Left lung (tissue), 10 donors: ENCODE measurements around the gene IGF2BP2. TPM values are rescaled to one million over a fixed set of nuclear protein-coding genes. Genes with fewer than 3 reads are reported as not detected.
"Not testable (repeated sequence)": the region's sequence is repeated elsewhere in the genome, so short reads cannot be mapped to it uniquely, and the experiment has no call there.

Experiments
- ATAC-seq: fragments of 200-7000 bp; cut with Tn5 transposase; one replicate; pipeline ENCODE4 v1.9.1; 2020; ENCODE audit warnings: moderate library complexity
- DNase-seq, 4 donors: peaks; one replicate each; pipeline ENCODE4 v3.0.0-alpha.2; 2013 to 2020
- H3K27ac ChIP-seq, 2 donors: fragments of 200-600 bp; sonication (generic) in 1 of 2; one replicate each; pipeline versions ENCODE4 v1.5.0 to v1.8.0; 2020 to 2021
- H3K27me3 ChIP-seq, 2 donors: fragments of 200-600 bp; sonication (generic) in 1 of 2; one replicate each; pipeline versions ENCODE4 v1.5.0 to v1.8.0; 2020 to 2021
- H3K36me3 ChIP-seq, 2 donors: fragments of 200-600 bp; sonication (generic) in 1 of 2; one replicate each; pipeline versions ENCODE4 v1.5.0 to v1.8.0; 2020 to 2021
- H3K4me1 ChIP-seq, 2 donors: fragments of 200-600 bp; one replicate each; pipeline ENCODE4 v1.8.0; 2021
- H3K4me3 ChIP-seq, 2 donors: fragments of 200-600 bp; sonication (generic) in 1 of 2; one replicate each; pipeline versions ENCODE4 v1.5.0 to v1.8.0; 2020 to 2021; ENCODE audit warnings: mild to moderate bottlenecking in 1 of 2
- H3K9me3 ChIP-seq, 2 donors: fragments of 200-600 bp; sonication (generic) in 1 of 2; one replicate each; pipeline versions ENCODE4 v1.5.0 to v1.8.0; 2020 to 2021
- intact Hi-C, 2 donors: fragments of 100-400 bp; cut with DNase I; formaldehyde crosslinking; loops; one replicate each; pipeline versions ENCODE4 v1.11.2 to v1.14.2; 2022
- polyA plus RNA-seq, 6 donors: library from polyadenylated mRNA; unstranded; fragments of 120-200 nt; gene quantifications; one replicate each; pipeline ENCODE4 v1.2.1, GENCODE V29; 2013; ENCODE audit not compliant: insufficient read length in 6 of 6
- total RNA-seq, 2 donors: library from RNA; stranded (reverse); fragmentation: NEBNext Ultra II Directional; extraction: Animal tissue kit (Norgen Biotek cat#: 25700); gene quantifications; one replicate each; pipeline ENCODE4 v1.2.1, GENCODE V29; 2021
- TF ChIP-seq, protein P1 (sequence below), 2 donors: fragments of 200-600 bp; sonication (generic) in 1 of 2; IDR thresholded peaks; one replicate each; pipeline versions ENCODE4 v1.5.0 to v1.8.0; 2021; ENCODE audit warnings: antibody characterized with exemption in 2 of 2
- donor health status: DM: no; HTN: yes; CAD: no.
- donor health status: DM: no; HTN: no; CAD: no.

IGF2BP2 gene
- total and polyA plus RNA-seq, 8 donors: 16.8 to 78.9 (median 67.7) TPM

GRCh38 chr3:185702262-185703225 lies 122.3 kb downstream of the IGF2BP2 start:
- Histone ChIP-seq H3K9me3 (no peaks in the 10 kb centered on the region), H3K27ac (peak overlapping the region; percentile 13 to 23), H3K36me3 (no peaks in the 10 kb centered on the region), H3K4me1 (peaks cover 0 to 22% of the 10 kb centered on the region in 2 donors), H3K27me3 (no peaks in the 10 kb centered on the region), H3K4me3 (no peak overlapping the region)
- ATAC-seq (peak; percentile 45), DNase-seq (no peak)
- intact Hi-C loops: no loop called here
- TF ChIP-seq, protein P1, sequence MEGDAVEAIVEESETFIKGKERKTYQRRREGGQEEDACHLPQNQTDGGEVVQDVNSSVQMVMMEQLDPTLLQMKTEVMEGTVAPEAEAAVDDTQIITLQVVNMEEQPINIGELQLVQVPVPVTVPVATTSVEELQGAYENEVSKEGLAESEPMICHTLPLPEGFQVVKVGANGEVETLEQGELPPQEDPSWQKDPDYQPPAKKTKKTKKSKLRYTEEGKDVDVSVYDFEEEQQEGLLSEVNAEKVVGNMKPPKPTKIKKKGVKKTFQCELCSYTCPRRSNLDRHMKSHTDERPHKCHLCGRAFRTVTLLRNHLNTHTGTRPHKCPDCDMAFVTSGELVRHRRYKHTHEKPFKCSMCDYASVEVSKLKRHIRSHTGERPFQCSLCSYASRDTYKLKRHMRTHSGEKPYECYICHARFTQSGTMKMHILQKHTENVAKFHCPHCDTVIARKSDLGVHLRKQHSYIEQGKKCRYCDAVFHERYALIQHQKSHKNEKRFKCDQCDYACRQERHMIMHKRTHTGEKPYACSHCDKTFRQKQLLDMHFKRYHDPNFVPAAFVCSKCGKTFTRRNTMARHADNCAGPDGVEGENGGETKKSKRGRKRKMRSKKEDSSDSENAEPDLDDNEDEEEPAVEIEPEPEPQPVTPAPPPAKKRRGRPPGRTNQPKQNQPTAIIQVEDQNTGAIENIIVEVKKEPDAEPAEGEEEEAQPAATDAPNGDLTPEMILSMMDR (IDR thresholded peaks at IDR 0.05): no peak

- ATAC-seq (no peak), DNase-seq (no peak)
- intact Hi-C loops: no loop called here
- TF ChIP-seq, protein P1 (IDR thresholded peaks at IDR 0.05): no peak
- H3K36me3 ChIP-seq: no peaks in the 10 kb centered on the region
- H3K27me3 ChIP-seq: no peaks in the 10 kb centered on the region
- H3K9me3 ChIP-seq: no peaks in the 10 kb centered on the region
- no peak overlapping the region for H3K4me3 ChIP-seq
- H3K27ac ChIP-seq: peak overlapping the region; percentile 13 to 23
- H3K4me1 ChIP-seq: peaks cover 0 to 22% of the 10 kb centered on the region in 2 donors
These were observed 123.1 kb downstream of the IGF2BP2 start for GRCh38 chr3:185701611-185702261.

DNA sequence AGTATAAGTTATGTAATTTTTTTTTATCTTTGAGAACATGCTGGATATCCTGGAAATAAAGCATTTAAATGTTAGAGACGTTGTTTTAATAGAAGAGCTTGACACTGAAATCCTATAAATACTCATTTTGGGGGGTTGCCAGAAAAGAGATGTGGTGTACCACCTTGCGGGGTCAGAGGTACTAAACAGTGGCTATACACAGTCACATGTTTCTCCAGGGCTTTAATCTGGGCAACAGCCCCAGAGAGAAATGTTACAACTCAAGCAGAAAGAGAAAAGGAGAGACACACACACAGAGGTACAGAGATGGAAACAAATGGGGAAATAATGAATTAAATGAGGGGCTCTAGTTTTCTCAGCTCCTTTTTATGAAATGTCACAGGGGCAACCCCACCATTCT lies 124.9 kb downstream of the IGF2BP2 start:
- H3K36me3 ChIP-seq: no peaks in the 10 kb centered on the region
- H3K9me3 ChIP-seq: no peaks in the 10 kb centered on the region
- TF ChIP-seq, protein P1 (IDR thresholded peaks at IDR 0.05): no peak
- H3K4me3 ChIP-seq: no peak overlapping the region
- intact Hi-C loops: no loop called here
- no peak overlapping the region for H3K27ac ChIP-seq
- no peaks in the 10 kb centered on the region for H3K27me3 ChIP-seq
- no peak for ATAC-seq
- H3K4me1 ChIP-seq: peaks cover 0 to 22% of the 10 kb centered on the region in 2 donors
- DNase-seq: no peak

GRCh38 chr3:185697228-185697627 lies 127.6 kb downstream of the IGF2BP2 start:
- H3K27ac ChIP-seq, H3K4me1 ChIP-seq, H3K27me3 ChIP-seq, H3K36me3 ChIP-seq, H3K9me3 ChIP-seq, intact Hi-C loops, H3K4me3 ChIP-seq, ATAC-seq, DNase-seq: not testable (repeated sequence)

- Histone ChIP-seq H3K4me1 (no peaks in the 10 kb centered on the region), H3K4me3 (no peak overlapping the region), H3K9me3 (no peaks in the 10 kb centered on the region), H3K36me3 (no peaks in the 10 kb centered on the region), H3K27me3 (no peaks in the 10 kb centered on the region), H3K27ac (no peak overlapping the region)
- DNase-seq: no peak
- TF ChIP-seq, protein P1 (IDR thresholded peaks at IDR 0.05): no peak
- intact Hi-C loops: no loop called here
- ATAC-seq: no peak
These were observed 128.8 kb downstream of the IGF2BP2 start for GRCh38 chr3:185696039-185696438.
